H1 (cell line): ENCODE data around the gene PATE4. TPM values are rescaled to one million over a fixed set of nuclear protein-coding genes. Genes with fewer than 3 reads are reported as not detected.

Source experiments
- CHD1 ChIP-seq: IDR thresholded peaks from 2 replicates; pipeline ENCODE4 v1.6.1; 2012; ENCODE audit warnings: low read depth, low read length, improper control_type of control experiment
- CHD7 ChIP-seq: fragments of 300-600 bp; sonication (generic); IDR thresholded peaks from 2 replicates; pipeline ENCODE4 v1.7.1; 2012; ENCODE audit warnings: low read length, moderate library complexity, mild to moderate bottlenecking, inconsistent platforms; ENCODE audit not compliant: insufficient replicate concordance
- KDM5A ChIP-seq: fragments of 200-600 bp; IDR thresholded peaks from 2 replicates; pipeline ENCODE4 v1.7.1; 2012; ENCODE audit warnings: mild to moderate bottlenecking, low read length, inconsistent platforms, mixed read lengths
- RXRA ChIP-seq: IDR thresholded peaks from 2 replicates; pipeline ENCODE4 v1.6.1; 2011; ENCODE audit warnings: low read depth, mild to moderate bottlenecking, low read length, moderate library complexity; ENCODE audit not compliant: insufficient read depth
- polyA plus RNA-seq, 7 experiments: library from polyadenylated mRNA; depleted of rRNA in 3 of 7; stranded (reverse) in 5 of 7; unstranded in 2 of 7; fragments of >200 nt in 5 of 7; fragments of 200-250 nt in 2 of 7; gene quantifications; 1 replicate in 5 of 7; 2 replicates in 1 of 7; 4 replicates in 1 of 7; pipeline versions ENCODE4 v1.2.1 to v1.2.3, GENCODE V29; 2011 to 2013; ENCODE audit warnings: missing spikeins in 2 of 7, mixed read lengths in 2 of 7
- total RNA-seq: library from RNA; stranded (reverse); fragmentation: NEBNext Ultra II Directional; extraction: Animal tissue kit (Norgen Biotek cat#: 25700); gene quantifications from 2 replicates; pipeline ENCODE4 v1.2.1, GENCODE V29; 2021
- TF ChIP-seq, protein P1 (sequence below): IDR thresholded peaks from 2 replicates; pipeline ENCODE4 v1.6.1; 2012; ENCODE audit warnings: inconsistent platforms
- TF ChIP-seq, protein P2 (sequence below): IDR thresholded peaks from 2 replicates; pipeline ENCODE4 v1.6.1; 2012; ENCODE audit warnings: low read length, inconsistent platforms
- TF ChIP-seq, protein P3 (sequence below): IDR thresholded peaks from 2 replicates; pipeline ENCODE4 v1.6.1; 2012; ENCODE audit warnings: inconsistent platforms

The PATE4 gene
- total and polyA plus RNA-seq, 2 of the 8 experiments (the other 6 are each of a cell fraction or from before 2014, with no cell fraction given): not detected

DNA sequence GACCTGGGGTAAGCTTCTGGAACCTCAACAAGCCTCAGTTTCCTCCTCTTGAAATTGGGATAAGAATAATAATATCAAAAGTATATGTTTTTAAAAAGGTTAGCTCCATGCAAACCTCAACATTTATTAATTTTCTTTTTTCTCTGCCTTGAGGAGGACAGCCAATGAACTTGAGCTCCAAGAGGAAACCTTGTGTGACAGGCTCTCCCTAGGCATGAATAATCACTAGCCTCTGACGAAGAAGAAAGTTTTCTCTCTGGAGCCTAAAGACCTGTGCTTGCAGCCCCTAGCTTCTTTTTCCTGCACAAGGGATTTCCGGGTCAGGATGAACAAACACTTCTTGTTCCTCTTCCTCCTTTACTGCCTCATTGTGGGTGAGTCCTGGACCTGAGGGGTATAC lies 45.3 kb upstream of the PATE4 start, which contains the start of gene PATE3 (continued):
- TF ChIP-seq, protein P1, sequence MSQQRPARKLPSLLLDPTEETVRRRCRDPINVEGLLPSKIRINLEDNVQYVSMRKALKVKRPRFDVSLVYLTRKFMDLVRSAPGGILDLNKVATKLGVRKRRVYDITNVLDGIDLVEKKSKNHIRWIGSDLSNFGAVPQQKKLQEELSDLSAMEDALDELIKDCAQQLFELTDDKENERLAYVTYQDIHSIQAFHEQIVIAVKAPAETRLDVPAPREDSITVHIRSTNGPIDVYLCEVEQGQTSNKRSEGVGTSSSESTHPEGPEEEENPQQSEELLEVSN: no peak
- no peak for TF ChIP-seq CHD7
- no peak for TF ChIP-seq KDM5A
- TF ChIP-seq CHD1: no peak
- TF ChIP-seq, protein P2, sequence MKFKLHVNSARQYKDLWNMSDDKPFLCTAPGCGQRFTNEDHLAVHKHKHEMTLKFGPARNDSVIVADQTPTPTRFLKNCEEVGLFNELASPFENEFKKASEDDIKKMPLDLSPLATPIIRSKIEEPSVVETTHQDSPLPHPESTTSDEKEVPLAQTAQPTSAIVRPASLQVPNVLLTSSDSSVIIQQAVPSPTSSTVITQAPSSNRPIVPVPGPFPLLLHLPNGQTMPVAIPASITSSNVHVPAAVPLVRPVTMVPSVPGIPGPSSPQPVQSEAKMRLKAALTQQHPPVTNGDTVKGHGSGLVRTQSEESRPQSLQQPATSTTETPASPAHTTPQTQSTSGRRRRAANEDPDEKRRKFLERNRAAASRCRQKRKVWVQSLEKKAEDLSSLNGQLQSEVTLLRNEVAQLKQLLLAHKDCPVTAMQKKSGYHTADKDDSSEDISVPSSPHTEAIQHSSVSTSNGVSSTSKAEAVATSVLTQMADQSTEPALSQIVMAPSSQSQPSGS: no peak
- TF ChIP-seq, protein P3, sequence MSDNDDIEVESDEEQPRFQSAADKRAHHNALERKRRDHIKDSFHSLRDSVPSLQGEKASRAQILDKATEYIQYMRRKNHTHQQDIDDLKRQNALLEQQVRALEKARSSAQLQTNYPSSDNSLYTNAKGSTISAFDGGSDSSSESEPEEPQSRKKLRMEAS: no peak
- no peak for TF ChIP-seq RXRA
- TF ChIP-seq, all 59 proteins: peak for 0
